T-helper 22 cell (primary cell): Measurements from ENCODE around the gene TDRD3.
"Not testable (repeated sequence)": the region's sequence is repeated elsewhere in the genome, so short reads cannot be mapped to it uniquely, and the experiment has no call there.

ENCODE experiments used
- DNase-seq: peaks from one replicate; pipeline ENCODE4 v3.0.0-alpha.2; 2020; ENCODE audit warnings: low read depth

Gene TDRD3

GRCh38 chr13:60396783-60397703, at the start of gene TDRD3:
Gene TDRD3, plus strand, starts transcription at chr13:60397220. Its CDS starts 145 bp downstream, at chr13:60397365.
- DNase-seq: peak; percentile 64

- DNase-seq: no peak
Measured at GRCh38 chr13:60347690-60348089, 49.3 kb upstream of the TDRD3 start.

GRCh38 chr13:60348097-60348496, 48.9 kb upstream of the TDRD3 start:
- no peak for DNase-seq

- no peak for DNase-seq
Measured at GRCh38 chr13:60351326-60351725, 45.7 kb upstream of the TDRD3 start.

- no peak for DNase-seq
Measured at GRCh38 chr13:60351855-60352615, 45.0 kb upstream of the TDRD3 start.

- DNase-seq: no peak
Measured at GRCh38 chr13:60352644-60353043, 44.4 kb upstream of the TDRD3 start.

- no peak for DNase-seq
Measured at GRCh38 chr13:60355056-60355455, 42.0 kb upstream of the TDRD3 start.

GRCh38 chr13:60356970-60357369, 40.0 kb upstream of the TDRD3 start:
- no peak for DNase-seq

GRCh38 chr13:60358453-60358852, 38.6 kb upstream of the TDRD3 start:
- no peak for DNase-seq

- DNase-seq: no peak
Measured at GRCh38 chr13:60363288-60363687, 33.7 kb upstream of the TDRD3 start.

GRCh38 chr13:60369242-60369641, 27.8 kb upstream of the TDRD3 start:
- DNase-seq: no peak

- no peak for DNase-seq
Measured at GRCh38 chr13:60370343-60370742, 26.7 kb upstream of the TDRD3 start.

GRCh38 chr13:60372141-60372540, 24.9 kb upstream of the TDRD3 start:
- DNase-seq: no peak

- not testable (repeated sequence) for DNase-seq
Measured at GRCh38 chr13:60379282-60379681, 17.7 kb upstream of the TDRD3 start.

GRCh38 chr13:60379837-60380565, 17.0 kb upstream of the TDRD3 start:
- DNase-seq: no peak

GRCh38 chr13:60384911-60385310, 12.1 kb upstream of the TDRD3 start:
- no peak for DNase-seq

- DNase-seq: no peak
Measured at GRCh38 chr13:60386250-60386649, 10.8 kb upstream of the TDRD3 start.

GRCh38 chr13:60392131-60392530, 4.9 kb upstream of the TDRD3 start:
- no peak for DNase-seq

GRCh38 chr13:60395971-60396782, 843 bp upstream of the TDRD3 start:
- peak; percentile 77 for DNase-seq

- DNase-seq: no peak
Measured at GRCh38 chr13:60397704-60398378, 821 bp downstream of the TDRD3 start.

GRCh38 chr13:60398379-60398891, 1.4 kb downstream of the TDRD3 start:
- no peak for DNase-seq
